ENCODE data around the gene AGAP1.

AGAP1 gene

GRCh38 chr2:235501673-235502031 is 7.8 kb downstream of the AGAP1 start:
- no peak overlapping the region for H3K4me3 ChIP-seq (ENCODE audit: low read length)
- H3K36me3 ChIP-seq (ENCODE audit: insufficient read depth, low read length), result no peaks in the 10 kb centered on the region
- H3K27me3 ChIP-seq (ENCODE audit: control insufficient read depth, insufficient read depth, low read length), result no peaks in the 10 kb centered on the region
- no peaks in the 10 kb centered on the region for H3K9me3 ChIP-seq (replicated peaks; ENCODE audit: low read length)
- peak overlapping the region; percentile 56 for H3K4me2 ChIP-seq (ENCODE audit: low read length)
- H3K4me1 ChIP-seq (ENCODE audit: control insufficient read depth, insufficient read depth, low read length), result peaks cover 18% of the 10 kb centered on the region
- H3K9ac ChIP-seq (ENCODE audit: low read depth, low read length), result no peak overlapping the region

GRCh38 chr2:235502336-235502735 is 8.5 kb downstream of the AGAP1 start:
- no peak overlapping the region for H3K9ac ChIP-seq (ENCODE audit: low read depth, low read length)
- no peaks in the 10 kb centered on the region for H3K9me3 ChIP-seq (replicated peaks; ENCODE audit: low read length)
- H3K4me2 ChIP-seq (ENCODE audit: low read length), result no peak overlapping the region
- no peak overlapping the region for H3K4me3 ChIP-seq (ENCODE audit: low read length)
- no peaks in the 10 kb centered on the region for H3K27me3 ChIP-seq (ENCODE audit: control insufficient read depth, insufficient read depth, low read length)
- H3K36me3 ChIP-seq (ENCODE audit: insufficient read depth, low read length), result no peaks in the 10 kb centered on the region
- peaks cover 25% of the 10 kb centered on the region for H3K4me1 ChIP-seq (ENCODE audit: control insufficient read depth, insufficient read depth, low read length)

- no peak overlapping the region for H3K4me2 ChIP-seq (ENCODE audit: low read length)
- no peaks in the 10 kb centered on the region for H3K27me3 ChIP-seq (ENCODE audit: control insufficient read depth, insufficient read depth, low read length)
- no peak overlapping the region for H3K4me3 ChIP-seq (ENCODE audit: low read length)
- peaks cover 26% of the 10 kb centered on the region for H3K4me1 ChIP-seq (ENCODE audit: control insufficient read depth, insufficient read depth, low read length)
- no peaks in the 10 kb centered on the region for H3K9me3 ChIP-seq (replicated peaks; ENCODE audit: low read length)
- no peaks in the 10 kb centered on the region for H3K36me3 ChIP-seq (ENCODE audit: insufficient read depth, low read length)
- H3K9ac ChIP-seq (ENCODE audit: low read depth, low read length), result no peak overlapping the region
Observed at GRCh38 chr2:235504441-235505180, 10.8 kb downstream of the AGAP1 start.

DNA sequence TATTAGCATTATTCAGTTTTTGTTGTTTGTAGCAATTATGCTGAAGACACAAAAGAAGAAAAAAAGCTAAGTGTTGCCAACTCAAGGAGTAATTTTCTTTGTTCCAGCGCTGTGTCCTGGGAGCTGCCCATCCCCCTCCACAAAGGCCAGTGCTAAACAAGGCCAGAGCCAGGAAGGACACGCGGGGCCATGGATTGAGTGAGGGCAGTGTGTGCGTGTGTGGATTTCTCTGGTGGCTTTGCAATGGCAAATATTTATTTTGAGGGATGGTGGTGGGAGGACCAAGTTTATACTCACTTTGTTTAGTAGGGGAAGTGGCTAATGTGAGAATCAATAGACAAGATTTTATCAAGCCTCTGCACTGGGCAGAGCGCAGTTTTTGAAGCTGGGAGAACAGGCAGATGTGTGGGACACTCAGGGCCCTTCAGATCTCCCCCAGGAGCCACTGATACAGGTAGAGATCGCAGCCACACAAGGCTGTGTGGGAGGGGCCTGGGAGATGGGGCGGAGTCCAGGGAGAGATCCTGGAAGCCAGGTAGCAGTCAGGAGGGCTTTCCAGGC is 11.4 kb downstream of the AGAP1 start:
- H3K27me3 ChIP-seq (ENCODE audit: control insufficient read depth, insufficient read depth, low read length), result no peaks in the 10 kb centered on the region
- H3K4me1 ChIP-seq (ENCODE audit: control insufficient read depth, insufficient read depth, low read length), result peaks cover 26% of the 10 kb centered on the region
- no peaks in the 10 kb centered on the region for H3K36me3 ChIP-seq (ENCODE audit: insufficient read depth, low read length)
- H3K4me3 ChIP-seq (ENCODE audit: low read length), result no peak overlapping the region
- no peak overlapping the region for H3K9ac ChIP-seq (ENCODE audit: low read depth, low read length)
- no peak overlapping the region for H3K4me2 ChIP-seq (ENCODE audit: low read length)
- H3K9me3 ChIP-seq (replicated peaks; ENCODE audit: low read length), result no peaks in the 10 kb centered on the region

DNA sequence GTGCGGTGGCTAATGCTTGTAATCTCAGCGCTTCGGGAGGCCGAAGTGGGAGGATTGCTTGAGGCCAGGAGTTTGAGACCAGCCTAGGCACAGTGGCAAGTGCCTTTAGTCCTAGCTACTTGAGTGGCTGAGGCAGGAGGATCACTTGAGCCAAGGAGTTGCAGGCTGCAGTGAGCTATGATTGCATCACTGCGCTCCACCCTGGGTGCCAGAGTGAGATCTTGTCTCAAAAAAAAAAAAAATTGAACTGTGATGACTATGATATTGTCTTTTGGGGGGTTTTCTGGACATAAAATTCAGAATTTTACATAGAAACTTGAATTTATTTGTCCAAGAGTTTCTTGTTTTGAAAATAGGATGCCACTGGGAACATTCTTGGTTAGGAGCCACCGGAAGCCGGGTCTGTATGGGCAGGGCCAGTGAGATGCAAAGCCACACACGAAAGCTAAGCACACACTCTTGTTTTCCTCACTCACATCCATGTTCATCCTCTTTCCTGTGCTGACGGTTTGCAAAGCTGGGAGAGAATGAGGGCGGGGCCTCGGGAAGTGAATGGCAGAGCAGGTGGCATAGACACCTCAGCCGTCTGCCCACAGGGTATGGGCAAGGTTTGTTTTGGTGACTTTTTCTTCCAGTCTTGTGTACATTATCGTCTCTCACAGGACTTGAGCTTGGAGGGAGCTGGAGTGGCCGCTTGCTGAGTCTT is 12.6 kb downstream of the AGAP1 start:
- Histone ChIP-seq H3K4me1 (ENCODE audit: control insufficient read depth, insufficient read depth, low read length) (peaks cover 19% of the 10 kb centered on the region), H3K9ac (ENCODE audit: low read depth, low read length) (no peak overlapping the region), H3K36me3 (ENCODE audit: insufficient read depth, low read length) (no peaks in the 10 kb centered on the region), H3K27me3 (ENCODE audit: control insufficient read depth, insufficient read depth, low read length) (no peaks in the 10 kb centered on the region), H3K4me3 (ENCODE audit: low read length) (no peak overlapping the region), H3K4me2 (ENCODE audit: low read length) (peak overlapping the region; percentile 63), H3K9me3 (replicated peaks; ENCODE audit: low read length) (no peaks in the 10 kb centered on the region)

DNA sequence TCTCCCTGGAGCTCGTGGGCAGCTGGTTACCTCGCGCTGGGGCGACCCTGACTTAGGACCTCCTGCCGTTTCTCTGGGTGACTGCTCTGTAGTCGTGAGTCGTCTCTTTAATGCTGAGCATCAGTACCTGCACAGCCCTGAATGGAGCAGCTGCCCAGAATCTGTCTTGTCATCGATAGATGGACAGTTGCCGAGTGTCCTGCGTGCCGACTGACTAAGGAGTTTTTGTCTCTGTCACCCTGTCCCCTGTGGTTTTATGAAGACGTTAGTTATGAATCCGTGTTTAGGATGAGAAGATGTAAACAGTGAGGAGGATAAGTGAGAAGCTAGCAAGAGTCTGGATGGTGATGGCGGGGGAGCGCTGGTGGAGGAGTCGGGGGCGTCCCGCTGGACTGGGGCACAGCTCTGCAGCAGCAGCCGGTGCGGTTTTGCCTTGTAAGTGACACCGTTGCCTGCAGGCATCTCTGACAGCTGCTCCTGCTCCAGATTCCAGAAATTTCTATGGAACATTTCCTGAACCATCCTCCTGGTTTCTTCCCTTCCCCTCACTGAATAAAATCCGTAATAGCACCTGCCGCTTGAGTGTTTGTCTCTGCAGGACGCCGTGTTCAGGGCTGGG is 13.3 kb downstream of the AGAP1 start:
- Histone ChIP-seq H3K9me3 (replicated peaks; ENCODE audit: low read length) (no peaks in the 10 kb centered on the region), H3K27me3 (ENCODE audit: control insufficient read depth, insufficient read depth, low read length) (no peaks in the 10 kb centered on the region), H3K36me3 (ENCODE audit: insufficient read depth, low read length) (no peaks in the 10 kb centered on the region), H3K4me3 (ENCODE audit: low read length) (no peak overlapping the region), H3K4me2 (ENCODE audit: low read length) (peak overlapping the region; percentile 63), H3K4me1 (ENCODE audit: control insufficient read depth, insufficient read depth, low read length) (peaks cover 18% of the 10 kb centered on the region), H3K9ac (ENCODE audit: low read depth, low read length) (no peak overlapping the region)

DNA sequence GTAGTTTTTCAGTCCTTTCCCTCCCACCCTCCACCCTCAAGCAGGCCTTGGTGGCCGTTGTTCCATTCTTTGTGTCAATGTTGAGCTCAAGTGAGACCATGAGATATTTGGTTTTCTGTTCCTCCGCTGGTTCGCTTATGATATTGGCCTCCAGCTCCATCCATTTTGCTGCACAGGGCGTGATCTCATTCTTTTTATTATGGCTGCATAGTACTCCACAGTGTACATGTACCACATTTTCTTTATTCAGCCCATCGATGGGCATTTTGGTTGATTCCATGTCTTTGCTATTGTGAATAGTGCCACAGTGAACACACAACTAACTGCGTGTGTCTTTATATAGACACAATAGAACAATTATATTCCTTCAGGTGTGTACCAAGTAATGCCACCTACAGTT is 14.1 kb downstream of the AGAP1 start:
- Histone ChIP-seq H3K9ac (ENCODE audit: low read depth, low read length) (no peak overlapping the region), H3K27me3 (ENCODE audit: control insufficient read depth, insufficient read depth, low read length) (no peaks in the 10 kb centered on the region), H3K9me3 (replicated peaks; ENCODE audit: low read length) (no peaks in the 10 kb centered on the region), H3K4me1 (ENCODE audit: control insufficient read depth, insufficient read depth, low read length) (peaks cover 18% of the 10 kb centered on the region), H3K4me2 (ENCODE audit: low read length) (no peak overlapping the region), H3K36me3 (ENCODE audit: insufficient read depth, low read length) (no peaks in the 10 kb centered on the region), H3K4me3 (ENCODE audit: low read length) (no peak overlapping the region)

- H3K36me3 ChIP-seq (ENCODE audit: insufficient read depth, low read length), result no peaks in the 10 kb centered on the region
- no peaks in the 10 kb centered on the region for H3K27me3 ChIP-seq (ENCODE audit: control insufficient read depth, insufficient read depth, low read length)
- H3K9ac ChIP-seq (ENCODE audit: low read depth, low read length), result no peak overlapping the region
- H3K4me3 ChIP-seq (ENCODE audit: low read length), result no peak overlapping the region
- H3K4me1 ChIP-seq (ENCODE audit: control insufficient read depth, insufficient read depth, low read length), result peaks cover 18% of the 10 kb centered on the region
- H3K9me3 ChIP-seq (replicated peaks; ENCODE audit: low read length), result no peaks in the 10 kb centered on the region
- H3K4me2 ChIP-seq (ENCODE audit: low read length), result no peak overlapping the region
Observed at GRCh38 chr2:235508371-235509160, 14.7 kb downstream of the AGAP1 start.

- H3K27me3 ChIP-seq (ENCODE audit: control insufficient read depth, insufficient read depth, low read length), result no peaks in the 10 kb centered on the region
- H3K4me2 ChIP-seq (ENCODE audit: low read length), result no peak overlapping the region
- no peak overlapping the region for H3K9ac ChIP-seq (ENCODE audit: low read depth, low read length)
- no peak overlapping the region for H3K4me3 ChIP-seq (ENCODE audit: low read length)
- no peaks in the 10 kb centered on the region for H3K36me3 ChIP-seq (ENCODE audit: insufficient read depth, low read length)
- peaks cover 18% of the 10 kb centered on the region for H3K4me1 ChIP-seq (ENCODE audit: control insufficient read depth, insufficient read depth, low read length)
- no peaks in the 10 kb centered on the region for H3K9me3 ChIP-seq (replicated peaks; ENCODE audit: low read length)
Observed at GRCh38 chr2:235510318-235510717, 16.5 kb downstream of the AGAP1 start.

DNA sequence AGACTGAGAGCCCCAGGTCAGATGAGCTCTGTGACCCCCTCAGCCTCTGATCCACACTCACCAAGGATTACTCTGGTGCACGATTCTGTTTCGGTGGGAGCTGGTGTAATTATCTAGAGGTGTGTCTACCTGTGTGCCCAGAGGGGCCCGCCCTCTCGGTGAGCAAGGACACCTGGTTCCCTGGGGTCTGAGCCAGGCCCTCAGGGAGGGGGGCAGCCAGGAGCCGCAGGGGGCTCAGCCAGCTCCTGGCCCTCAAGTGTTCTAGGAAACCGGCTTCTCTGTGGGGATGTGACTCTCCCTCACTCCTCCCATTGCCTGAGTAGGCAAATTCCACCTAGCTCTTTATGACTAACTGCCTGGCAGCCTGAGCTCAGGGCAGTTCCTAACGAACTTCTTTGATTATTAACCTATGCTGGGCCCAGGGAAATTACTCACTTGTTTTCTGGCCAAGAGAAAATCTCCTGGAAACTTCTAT is 17.4 kb downstream of the AGAP1 start:
- Histone ChIP-seq H3K9ac (ENCODE audit: low read depth, low read length) (no peak overlapping the region), H3K4me3 (ENCODE audit: low read length) (no peak overlapping the region), H3K36me3 (ENCODE audit: insufficient read depth, low read length) (no peaks in the 10 kb centered on the region), H3K9me3 (replicated peaks; ENCODE audit: low read length) (no peaks in the 10 kb centered on the region), H3K4me2 (ENCODE audit: low read length) (no peak overlapping the region), H3K27me3 (ENCODE audit: control insufficient read depth, insufficient read depth, low read length) (no peaks in the 10 kb centered on the region), H3K4me1 (ENCODE audit: control insufficient read depth, insufficient read depth, low read length) (peaks cover 18% of the 10 kb centered on the region)
